ENCODE results near the gene FBXO10. TPM values are rescaled to one million over a fixed set of nuclear protein-coding genes. Genes with fewer than 3 reads are reported as not detected.
"Not testable (repeated sequence)": the region's sequence is repeated elsewhere in the genome, so short reads cannot be mapped to it uniquely, and the experiment has no call there.

The FBXO10 gene
- total RNA-seq, 1 donor from 2014 or later = 8.0 TPM

GRCh38 chr9:37480759-37481158, 95.4 kb downstream of the FBXO10 start:
- no peak for ATAC-seq
- Histone ChIP-seq H3K36me3 (no peaks in the 10 kb centered on the region), H3K27ac (no peak overlapping the region), H3K4me1 (no peaks in the 10 kb centered on the region), H3K27me3 (peaks cover 3% of the 10 kb centered on the region), H3K4me3 (no peak overlapping the region), H3K9me3 (no peaks in the 10 kb centered on the region)
- intact Hi-C loops (cut with DNase I) = no loop called here
- DNase-seq = no peak
- TF ChIP-seq, protein P1, sequence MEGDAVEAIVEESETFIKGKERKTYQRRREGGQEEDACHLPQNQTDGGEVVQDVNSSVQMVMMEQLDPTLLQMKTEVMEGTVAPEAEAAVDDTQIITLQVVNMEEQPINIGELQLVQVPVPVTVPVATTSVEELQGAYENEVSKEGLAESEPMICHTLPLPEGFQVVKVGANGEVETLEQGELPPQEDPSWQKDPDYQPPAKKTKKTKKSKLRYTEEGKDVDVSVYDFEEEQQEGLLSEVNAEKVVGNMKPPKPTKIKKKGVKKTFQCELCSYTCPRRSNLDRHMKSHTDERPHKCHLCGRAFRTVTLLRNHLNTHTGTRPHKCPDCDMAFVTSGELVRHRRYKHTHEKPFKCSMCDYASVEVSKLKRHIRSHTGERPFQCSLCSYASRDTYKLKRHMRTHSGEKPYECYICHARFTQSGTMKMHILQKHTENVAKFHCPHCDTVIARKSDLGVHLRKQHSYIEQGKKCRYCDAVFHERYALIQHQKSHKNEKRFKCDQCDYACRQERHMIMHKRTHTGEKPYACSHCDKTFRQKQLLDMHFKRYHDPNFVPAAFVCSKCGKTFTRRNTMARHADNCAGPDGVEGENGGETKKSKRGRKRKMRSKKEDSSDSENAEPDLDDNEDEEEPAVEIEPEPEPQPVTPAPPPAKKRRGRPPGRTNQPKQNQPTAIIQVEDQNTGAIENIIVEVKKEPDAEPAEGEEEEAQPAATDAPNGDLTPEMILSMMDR (IDR thresholded peaks at IDR 0.05) = no peak

DNA sequence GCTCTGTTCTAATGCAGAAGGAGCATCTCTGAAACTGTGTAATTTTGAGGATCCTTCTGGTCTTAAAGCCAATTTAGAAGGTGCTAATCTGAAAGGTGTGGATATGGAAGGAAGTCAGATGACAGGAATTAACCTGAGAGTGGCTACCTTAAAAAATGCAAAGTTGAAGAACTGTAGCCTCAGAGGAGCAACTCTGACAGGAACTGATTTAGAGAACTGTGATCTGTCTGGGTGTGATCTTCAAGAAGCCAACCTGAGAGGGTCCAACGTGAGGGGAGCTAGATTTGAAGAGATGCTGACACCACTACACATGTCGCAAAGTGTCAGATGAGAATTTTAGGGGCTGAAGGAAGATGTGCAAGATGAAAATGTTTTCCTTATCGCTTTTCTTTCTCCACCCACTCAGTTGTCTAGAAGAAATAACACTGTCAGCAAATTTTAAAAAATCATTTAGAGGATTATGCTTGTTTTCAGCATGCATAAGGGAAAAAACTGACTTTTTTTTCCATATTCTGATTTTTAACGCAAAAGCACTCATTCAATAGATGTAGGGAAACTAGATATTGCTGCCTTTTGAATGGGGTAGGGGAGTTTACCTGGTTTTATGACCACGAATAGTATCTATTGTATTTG, 98.1 kb downstream of the FBXO10 start:
- H3K9me3 ChIP-seq; ATAC-seq; H3K36me3 ChIP-seq; H3K4me1 ChIP-seq; H3K27me3 ChIP-seq; DNase-seq; H3K4me3 ChIP-seq; H3K27ac ChIP-seq; intact Hi-C loops (cut with DNase I): not testable (repeated sequence)

DNA sequence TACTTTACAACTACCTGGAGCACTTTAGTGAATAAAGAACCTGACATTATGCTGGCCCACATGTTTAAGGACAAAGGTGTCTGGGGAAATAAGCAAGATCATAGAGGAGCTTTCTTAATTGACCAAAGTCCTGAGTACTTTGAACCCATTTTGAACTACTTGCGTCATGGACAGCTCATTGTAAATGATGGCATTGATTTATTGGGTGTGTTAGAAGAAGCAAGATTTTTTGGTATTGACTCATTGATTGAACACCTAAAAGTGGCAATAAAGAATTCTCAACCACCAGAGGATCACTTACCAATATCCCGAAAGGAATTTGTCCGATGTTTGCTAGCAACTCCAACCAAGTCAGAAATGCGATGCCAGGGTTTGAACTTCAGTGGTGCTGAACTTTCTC, 98.7 kb downstream of the FBXO10 start:
- H3K9me3 ChIP-seq; H3K36me3 ChIP-seq; DNase-seq; H3K27me3 ChIP-seq; H3K27ac ChIP-seq; H3K4me1 ChIP-seq; H3K4me3 ChIP-seq; intact Hi-C loops (cut with DNase I); ATAC-seq: not testable (repeated sequence)

- ATAC-seq (no peak), DNase-seq (no peak)
- Histone ChIP-seq H3K4me1 (peaks cover 6% of the 10 kb centered on the region), H3K4me3 (no peak overlapping the region), H3K27me3 (peaks cover 3% of the 10 kb centered on the region), H3K36me3 (no peaks in the 10 kb centered on the region), H3K9me3 (no peaks in the 10 kb centered on the region), H3K27ac (no peak overlapping the region)
- TF ChIP-seq, protein P1 (IDR thresholded peaks at IDR 0.05) = no peak
- intact Hi-C loops (cut with DNase I) = no loop called here
These were observed 99.2 kb downstream of the FBXO10 start for GRCh38 chr9:37476930-37477329.

DNA sequence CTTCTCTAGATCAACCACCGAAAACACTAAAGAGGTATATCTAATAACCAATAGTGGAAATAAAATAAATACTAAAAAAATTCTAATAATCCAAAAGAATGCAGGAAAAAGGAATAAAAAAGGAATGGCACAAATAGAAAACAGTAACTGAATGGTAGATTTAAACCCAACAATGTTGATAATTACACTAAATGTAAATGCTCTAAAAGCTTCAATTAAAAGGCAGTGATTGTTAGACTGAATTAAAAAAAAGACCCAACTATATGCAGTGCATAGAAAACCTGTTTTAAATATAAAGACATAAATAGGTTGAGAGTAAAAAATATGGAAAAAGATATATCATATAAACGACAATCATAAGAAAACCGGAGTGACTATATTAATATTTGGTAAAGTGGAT, 101.7 kb downstream of the FBXO10 start:
- intact Hi-C loops (cut with DNase I) = no loop called here
- no peak overlapping the region for H3K27ac ChIP-seq
- peaks cover 6% of the 10 kb centered on the region for H3K4me1 ChIP-seq
- TF ChIP-seq, protein P1 (IDR thresholded peaks at IDR 0.05) = no peak
- ATAC-seq (no peak), DNase-seq (no peak)
- H3K4me3 ChIP-seq = no peak overlapping the region
- H3K36me3 ChIP-seq = no peaks in the 10 kb centered on the region
- H3K9me3 ChIP-seq = no peaks in the 10 kb centered on the region
- H3K27me3 ChIP-seq = no peaks in the 10 kb centered on the region

DNA sequence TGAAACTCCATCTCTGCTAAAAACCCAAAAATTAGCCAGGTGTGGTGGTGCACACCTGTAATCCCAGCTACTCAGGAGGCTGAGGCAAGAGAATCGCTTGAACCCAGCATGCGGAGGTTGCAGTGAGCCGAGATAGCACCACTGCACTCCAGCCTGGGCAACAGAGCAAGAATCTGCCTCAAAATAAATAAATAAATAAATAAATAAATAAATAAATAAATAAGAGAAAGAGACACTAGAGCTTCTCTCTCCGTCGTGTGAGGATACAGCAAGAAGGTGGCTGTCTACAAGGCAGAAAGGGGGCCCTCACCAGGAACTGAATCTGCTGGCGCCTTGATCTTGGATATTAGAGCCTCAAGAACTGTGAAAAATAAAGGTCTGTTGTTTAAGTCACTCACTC, 102.2 kb downstream of the FBXO10 start:
- intact Hi-C loops (cut with DNase I); H3K36me3 ChIP-seq; ATAC-seq; H3K9me3 ChIP-seq; H3K4me3 ChIP-seq; H3K4me1 ChIP-seq; DNase-seq; H3K27ac ChIP-seq; H3K27me3 ChIP-seq: not testable (repeated sequence)

GRCh38 chr9:37471942-37472684, 104.1 kb downstream of the FBXO10 start:
- DNase-seq = no peak
- intact Hi-C loops (cut with DNase I) = no loop called here
- ATAC-seq = peak; percentile 88
- no peaks in the 10 kb centered on the region for H3K36me3 ChIP-seq
- peak overlapping the region; percentile 77 for H3K27ac ChIP-seq
- H3K4me3 ChIP-seq = peak overlapping the region; percentile 39
- TF ChIP-seq, protein P1 (IDR thresholded peaks at IDR 0.05) = no peak
- H3K4me1 ChIP-seq = peaks cover 6% of the 10 kb centered on the region
- no peaks in the 10 kb centered on the region for H3K27me3 ChIP-seq
- H3K9me3 ChIP-seq = no peaks in the 10 kb centered on the region
